KG1 (cell line): ENCODE data around the gene NUDT19.
"Not testable (repeated sequence)": the region's sequence is repeated elsewhere in the genome, so short reads cannot be mapped to it uniquely, and the experiment has no call there.

Experiments
- DNase-seq: peaks from one replicate; lab custom pipeline; 2025; lab: John Stamatoyannopoulos, UW

The NUDT19 gene

GRCh38 chr19:32675720-32676185 is 15.9 kb upstream of the NUDT19 start, which contains the start of gene RGS9BP:
RGS9BP (plus strand) TSS chr19:32675848; CDS start chr19:32676264, 416 bp downstream.
- DNase-seq, result no peak

- no peak for DNase-seq
These were observed 15.3 kb upstream of the NUDT19 start for GRCh38 chr19:32676186-32676894.

- no peak for DNase-seq
These were observed 14.7 kb upstream of the NUDT19 start for GRCh38 chr19:32676895-32677359.

- no peak for DNase-seq
These were observed 14.0 kb upstream of the NUDT19 start for GRCh38 chr19:32677657-32678056.

- no peak for DNase-seq
These were observed 10.6 kb upstream of the NUDT19 start for GRCh38 chr19:32680986-32681385.

GRCh38 chr19:32682317-32682716 is 9.3 kb upstream of the NUDT19 start:
- no peak for DNase-seq

GRCh38 chr19:32686847-32687475 is 4.7 kb upstream of the NUDT19 start:
- DNase-seq, result no peak

- DNase-seq, result no peak
These were observed 3.9 kb upstream of the NUDT19 start for GRCh38 chr19:32687681-32688080.

- DNase-seq, result no peak
These were observed 3.3 kb upstream of the NUDT19 start for GRCh38 chr19:32688311-32688710.

GRCh38 chr19:32691952-32692726 is 518 bp downstream of the NUDT19 start:
- DNase-seq, result no peak

GRCh38 chr19:32692727-32693061 is 1.1 kb downstream of the NUDT19 start:
- DNase-seq, result peak; percentile 59

GRCh38 chr19:32693151-32694108 is 1.8 kb downstream of the NUDT19 start:
- DNase-seq, result peak; percentile 66

GRCh38 chr19:32694316-32694715 is 2.7 kb downstream of the NUDT19 start:
- DNase-seq, result not testable (repeated sequence)

GRCh38 chr19:32694851-32695250 is 3.2 kb downstream of the NUDT19 start:
- DNase-seq, result not testable (repeated sequence)

GRCh38 chr19:32695506-32695905 is 3.9 kb downstream of the NUDT19 start:
- not testable (repeated sequence) for DNase-seq

GRCh38 chr19:32696771-32697170 is 5.2 kb downstream of the NUDT19 start:
- DNase-seq, result not testable (repeated sequence)

- DNase-seq, result not testable (repeated sequence)
These were observed 8.5 kb downstream of the NUDT19 start for GRCh38 chr19:32700129-32700528.

GRCh38 chr19:32702010-32702409 is 10.4 kb downstream of the NUDT19 start:
- no peak for DNase-seq

- DNase-seq, result not testable (repeated sequence)
These were observed 12.4 kb downstream of the NUDT19 start for GRCh38 chr19:32704006-32704405.

- no peak for DNase-seq
These were observed 16.8 kb downstream of the NUDT19 start for GRCh38 chr19:32708457-32708856.

GRCh38 chr19:32709032-32709431 is 17.4 kb downstream of the NUDT19 start:
- no peak for DNase-seq
